ENCODE data around the gene PRKN.
A peak's percentile ranks its signal among the peaks of the same experiment; 100 is the strongest.

PRKN gene

DNA sequence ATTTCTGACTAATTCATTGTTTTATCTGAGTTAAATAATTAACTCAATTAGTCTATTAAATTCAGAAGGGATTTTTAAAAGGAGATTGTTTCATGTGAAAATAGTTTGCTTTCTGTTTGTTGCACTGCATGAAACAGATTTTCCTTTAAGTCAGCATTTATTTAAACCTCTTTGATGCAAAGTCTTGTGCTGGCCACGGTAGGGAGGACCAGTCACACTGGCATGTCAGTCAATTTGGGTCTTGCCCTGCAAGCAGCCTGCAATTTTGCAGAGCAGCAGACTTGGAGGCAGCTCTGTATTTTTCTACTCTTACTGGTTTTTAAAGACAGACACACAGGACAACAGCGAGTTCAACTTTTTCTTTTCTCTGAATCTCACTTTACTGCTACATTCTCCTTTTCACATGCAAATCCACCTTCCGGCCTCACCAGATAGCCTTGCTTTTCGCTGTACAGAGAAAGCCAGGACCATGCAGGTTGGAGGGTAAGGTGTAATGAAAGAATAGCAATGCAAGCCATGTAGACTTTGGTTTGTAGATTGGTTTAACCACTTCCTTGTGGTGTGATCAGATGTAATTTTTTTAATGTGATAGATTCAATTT, 763.8 kb downstream of the PRKN start:
- DNase-seq (ENCODE audit: low read depth, low spot score): peak; percentile 32

DNA sequence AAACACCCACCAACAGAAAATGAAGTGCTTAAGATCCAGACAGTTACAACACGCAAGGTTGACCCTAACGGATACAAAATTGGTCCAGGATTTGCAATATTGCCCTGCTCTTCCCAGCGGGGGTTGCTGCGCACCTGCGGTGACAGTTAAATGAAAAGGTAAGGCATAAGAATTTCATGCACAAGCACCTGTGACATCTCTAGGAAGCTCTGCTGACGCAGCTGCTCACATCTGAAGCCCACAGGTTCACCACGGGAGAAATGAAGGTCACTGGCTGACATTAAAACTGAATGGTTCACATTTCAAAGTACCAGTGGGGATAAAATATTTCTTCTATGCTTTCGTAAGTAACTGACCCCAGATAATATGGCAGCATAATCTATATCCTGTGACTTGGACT, 764.4 kb downstream of the PRKN start:
- DNase-seq (ENCODE audit: low read depth, low spot score): no peak

DNA sequence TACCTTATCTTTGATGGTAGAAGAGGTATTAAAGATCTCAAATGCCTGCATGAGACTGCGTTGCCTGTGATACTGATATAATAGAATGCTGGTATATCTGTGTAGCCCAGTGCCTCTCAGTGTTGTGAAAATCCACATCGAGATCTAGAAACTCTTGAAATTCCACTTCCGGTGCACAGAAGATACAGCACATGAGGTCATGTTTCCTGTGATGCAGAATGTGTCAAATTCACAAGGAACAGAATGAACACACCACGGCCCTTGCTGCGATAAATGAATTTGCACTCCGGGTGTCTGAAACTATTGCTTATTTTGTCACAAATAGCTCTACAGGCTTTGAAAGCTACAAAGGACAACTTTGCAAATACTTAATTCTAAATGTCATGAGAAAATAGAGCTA, 765.8 kb downstream of the PRKN start:
- DNase-seq (ENCODE audit: low read depth, low spot score): no peak

DNA sequence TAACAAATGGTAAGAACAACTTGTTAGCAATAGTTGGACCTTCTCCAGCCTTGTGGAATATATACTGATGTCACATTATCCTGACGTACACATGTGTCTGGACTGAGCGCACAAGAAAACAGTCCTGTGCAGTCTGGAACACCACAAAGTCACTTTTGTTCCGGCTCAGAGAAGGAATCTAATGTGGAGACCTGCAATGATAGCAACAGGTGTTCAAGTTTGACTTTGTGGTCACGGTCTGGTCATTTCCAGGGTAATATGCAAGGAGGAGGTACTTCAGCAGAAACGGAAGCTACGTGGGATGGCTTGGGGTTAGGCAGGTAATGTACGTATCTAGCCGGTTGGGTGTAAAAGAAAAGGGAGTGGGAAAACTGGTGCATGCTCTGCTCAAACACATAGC, 766.5 kb downstream of the PRKN start:
- DNase-seq (ENCODE audit: low read depth, low spot score): no peak

DNA sequence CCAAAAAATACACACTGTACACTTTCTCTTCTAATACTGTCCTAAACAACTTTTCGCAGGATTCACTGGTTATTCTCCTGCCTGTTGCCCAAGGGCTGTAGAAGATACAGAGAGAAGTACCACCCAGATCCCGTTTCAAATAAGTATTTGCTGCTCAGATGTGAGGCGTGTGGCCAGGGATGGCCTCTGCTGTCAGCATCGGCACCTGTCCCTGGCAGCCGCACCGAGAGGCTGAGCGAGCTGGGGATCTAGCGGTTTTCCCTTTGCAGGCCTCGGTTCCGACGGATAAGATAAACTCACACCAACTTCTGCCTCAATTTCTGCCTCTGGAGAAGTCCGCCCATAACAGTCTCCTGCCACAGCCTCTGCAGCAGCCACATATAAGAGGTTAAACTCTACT, 768.5 kb downstream of the PRKN start:
- no peak for DNase-seq (ENCODE audit: low read depth, low spot score)

DNA sequence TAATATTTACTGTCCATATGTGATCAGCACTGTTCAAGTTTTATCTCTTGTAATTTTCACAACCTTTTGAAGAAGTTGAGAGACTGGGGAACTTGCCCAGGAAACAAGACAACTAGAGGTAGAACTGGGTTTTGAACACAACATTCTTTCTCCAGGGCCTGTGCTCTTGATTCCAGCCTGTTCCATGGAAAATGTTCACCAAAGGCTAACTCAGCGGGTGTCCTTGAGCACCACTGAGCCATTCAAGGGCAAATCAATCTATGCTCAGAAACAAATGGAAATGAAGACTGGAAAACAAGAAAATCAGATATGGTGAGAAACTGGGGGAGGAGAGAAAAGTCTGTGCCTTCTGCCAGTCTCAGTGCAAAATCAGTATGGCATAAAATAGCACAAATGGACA, 771.5 kb downstream of the PRKN start:
- no peak for DNase-seq (ENCODE audit: low read depth, low spot score)

DNA sequence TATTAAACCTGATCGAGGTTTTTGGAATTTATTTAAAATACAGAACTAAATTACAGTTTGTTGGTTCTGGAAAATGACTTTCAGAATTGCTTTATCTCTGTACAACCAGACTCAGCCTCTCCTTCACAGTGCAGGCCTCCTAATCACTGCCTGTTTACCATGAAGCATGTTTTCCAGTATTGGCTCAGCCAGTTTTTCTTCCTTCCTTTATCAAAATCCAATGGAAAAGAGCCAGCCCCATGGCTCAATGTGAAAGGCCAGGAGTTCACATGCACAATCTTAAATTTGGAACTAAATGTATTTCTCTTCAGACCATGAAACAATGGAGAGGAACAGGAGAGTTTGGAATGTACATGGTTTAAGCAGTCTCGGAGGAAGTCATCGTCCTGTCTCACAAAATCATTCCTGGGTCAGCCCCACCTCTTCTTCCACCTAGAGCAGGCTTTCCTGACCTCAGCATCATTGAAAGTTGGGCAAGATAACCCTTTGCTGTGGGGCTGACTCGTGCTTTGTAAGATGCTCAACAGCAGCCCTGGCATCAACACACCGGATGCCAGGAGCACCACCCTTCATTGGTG, 772.8 kb downstream of the PRKN start:
- DNase-seq (ENCODE audit: low read depth, low spot score): no peak

DNA sequence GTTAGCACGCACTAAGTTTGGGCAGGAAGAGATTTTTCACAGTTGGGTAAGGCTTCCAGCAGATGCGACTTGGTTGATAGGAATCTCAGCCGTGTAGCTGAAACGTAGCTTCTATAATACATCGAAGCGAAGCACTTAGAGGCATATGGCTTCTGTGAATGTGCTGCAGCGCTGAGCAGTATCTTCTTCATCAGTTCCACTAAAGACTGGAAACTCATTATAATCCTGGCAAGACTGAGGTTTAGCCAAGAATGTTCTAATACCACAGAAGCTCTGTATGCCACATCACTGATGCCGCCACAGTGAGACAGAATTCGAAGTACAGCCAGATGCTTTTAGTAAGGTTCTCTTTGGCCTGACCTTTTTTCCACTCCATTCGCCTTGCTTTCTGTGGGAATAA, 773.5 kb downstream of the PRKN start:
- DNase-seq (ENCODE audit: low read depth, low spot score): no peak

DNA sequence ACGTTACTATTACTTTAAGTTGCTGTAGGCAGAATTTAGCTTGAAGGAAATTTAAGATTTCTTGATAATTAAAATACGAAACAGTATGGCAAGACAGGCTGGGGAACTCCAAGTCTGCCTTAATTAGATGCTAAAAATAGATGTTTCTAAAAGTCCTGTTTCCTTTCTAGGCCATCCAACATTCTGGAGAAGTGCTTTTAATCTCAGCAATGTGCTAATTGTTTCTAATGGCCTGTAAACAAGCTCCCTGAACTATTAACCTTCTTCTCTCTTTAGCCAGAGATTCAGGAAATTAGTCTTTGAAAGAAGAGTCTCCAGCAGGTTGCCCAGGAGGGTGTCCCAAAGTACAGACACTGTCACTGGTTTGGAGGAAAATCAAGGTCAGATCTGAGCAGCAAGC, 776.4 kb downstream of the PRKN start:
- DNase-seq (ENCODE audit: low read depth, low spot score): peak; percentile 37

DNA sequence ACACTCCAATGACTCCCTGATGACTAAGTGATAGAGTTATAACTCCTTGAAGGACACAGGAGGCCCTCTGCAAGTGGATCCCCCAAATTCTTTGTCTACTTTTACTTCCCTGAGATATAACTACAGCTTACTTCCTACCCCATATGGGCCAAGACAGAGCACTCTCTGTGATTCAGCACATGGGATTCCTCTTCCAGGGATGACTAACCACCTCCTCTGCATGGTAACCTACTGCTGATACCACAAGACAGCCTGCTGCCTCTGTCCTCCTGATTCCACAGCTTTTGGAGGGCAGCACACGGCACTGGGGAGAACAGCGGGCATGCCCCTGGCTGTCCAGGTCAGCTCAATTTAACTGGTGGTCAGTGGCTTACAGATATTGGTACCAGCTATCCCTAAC, 778.0 kb downstream of the PRKN start:
- DNase-seq (ENCODE audit: low read depth, low spot score): no peak

DNA sequence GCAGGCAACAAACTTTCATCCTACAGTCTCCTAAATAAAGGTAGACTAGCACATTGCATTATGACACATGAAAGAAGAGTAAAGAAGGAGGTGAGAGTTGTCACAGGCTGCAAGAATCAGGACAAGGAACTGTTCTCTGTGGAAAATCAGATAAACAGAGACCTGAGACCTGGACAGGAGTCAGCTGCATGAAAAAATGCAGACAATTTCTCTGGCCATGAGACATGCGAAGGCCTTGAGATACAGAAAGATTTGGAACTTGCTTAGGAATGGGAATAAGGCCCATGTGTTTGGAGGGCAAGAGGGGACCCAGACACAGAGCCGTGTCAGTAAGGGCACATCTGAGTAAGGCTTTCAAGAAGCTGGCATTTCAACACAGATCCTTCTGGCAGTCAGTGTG, 779.1 kb downstream of the PRKN start:
- DNase-seq (ENCODE audit: low read depth, low spot score): no peak

DNA sequence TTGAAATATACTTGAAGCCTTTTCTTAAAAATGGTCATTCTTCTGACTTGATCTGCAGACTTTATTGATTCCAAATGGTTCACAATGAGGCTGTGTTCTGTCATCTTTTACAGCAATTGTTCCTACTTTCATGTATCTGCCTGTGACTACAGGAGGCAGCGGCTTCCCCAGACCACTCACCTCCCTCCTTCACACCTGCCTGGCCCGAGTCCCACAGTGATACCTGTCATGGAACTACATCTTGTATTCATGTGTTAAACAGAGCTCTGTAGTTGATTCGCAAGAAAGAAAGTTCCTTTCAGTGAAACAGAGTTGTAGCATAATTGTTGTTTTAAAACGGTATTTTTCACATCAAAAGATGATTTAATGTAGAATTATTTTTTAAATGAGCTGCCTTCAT, 780.2 kb downstream of the PRKN start:
- no peak for DNase-seq (ENCODE audit: low read depth, low spot score)

DNA sequence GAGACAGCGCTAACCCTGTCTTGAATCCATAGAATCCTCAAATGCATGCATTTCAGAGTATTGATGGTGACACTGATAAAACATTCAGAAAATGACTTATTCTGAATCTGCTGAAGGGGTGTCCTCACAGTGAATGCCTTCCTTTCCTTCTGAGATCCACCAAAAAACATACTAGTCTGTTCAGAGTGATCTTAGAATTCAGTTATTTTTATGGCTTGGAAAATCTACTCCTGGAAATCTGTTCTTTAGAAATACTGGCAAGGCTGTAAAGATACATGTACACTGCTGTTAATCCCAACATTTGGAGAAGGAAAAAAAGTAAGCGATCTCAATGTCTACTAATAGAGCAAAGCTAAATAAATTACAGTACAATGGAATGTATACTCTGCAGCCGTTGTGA, 781.1 kb downstream of the PRKN start:
- no peak for DNase-seq (ENCODE audit: low read depth, low spot score)

DNA sequence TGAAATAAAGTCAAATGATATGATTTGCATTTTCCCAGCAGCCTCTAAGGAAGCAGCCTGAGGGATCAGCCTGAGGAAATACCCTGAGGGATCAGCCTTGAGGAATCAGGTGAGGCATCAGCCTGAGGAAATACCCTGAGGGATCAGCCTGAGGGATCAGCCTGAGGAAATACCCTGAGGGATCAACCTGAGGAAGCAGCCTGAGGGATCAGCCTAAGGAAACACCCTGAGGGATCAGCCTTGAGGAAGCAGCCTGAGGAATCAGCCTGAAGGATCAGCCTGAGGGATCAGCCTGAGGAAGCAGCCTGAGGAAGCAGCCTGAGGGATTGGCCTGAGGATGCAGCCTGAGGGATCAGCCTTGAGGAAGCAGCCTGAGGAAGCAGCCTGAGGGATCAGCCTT, 784.0 kb downstream of the PRKN start:
- DNase-seq (ENCODE audit: low read depth, low spot score): no peak

DNA sequence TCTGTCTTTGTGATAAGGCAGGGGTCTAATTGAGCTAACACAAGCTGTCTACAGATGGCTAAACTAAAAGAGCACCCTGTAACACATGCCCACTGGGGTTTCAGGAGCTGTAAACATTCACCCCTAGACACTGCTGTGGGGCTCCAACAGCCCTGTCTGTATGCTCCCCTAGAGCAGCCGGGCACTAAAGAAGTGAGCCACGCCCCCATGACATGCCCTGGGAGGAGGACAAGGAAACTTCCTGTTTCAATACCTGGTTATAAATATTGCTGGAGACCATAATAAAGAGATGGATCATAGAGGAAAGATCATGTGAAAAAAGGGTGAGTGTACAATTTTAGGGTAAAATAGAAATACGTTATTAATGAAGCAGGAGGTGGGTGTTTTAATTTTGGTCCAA, 786.0 kb downstream of the PRKN start:
- no peak for DNase-seq (ENCODE audit: low read depth, low spot score)

DNA sequence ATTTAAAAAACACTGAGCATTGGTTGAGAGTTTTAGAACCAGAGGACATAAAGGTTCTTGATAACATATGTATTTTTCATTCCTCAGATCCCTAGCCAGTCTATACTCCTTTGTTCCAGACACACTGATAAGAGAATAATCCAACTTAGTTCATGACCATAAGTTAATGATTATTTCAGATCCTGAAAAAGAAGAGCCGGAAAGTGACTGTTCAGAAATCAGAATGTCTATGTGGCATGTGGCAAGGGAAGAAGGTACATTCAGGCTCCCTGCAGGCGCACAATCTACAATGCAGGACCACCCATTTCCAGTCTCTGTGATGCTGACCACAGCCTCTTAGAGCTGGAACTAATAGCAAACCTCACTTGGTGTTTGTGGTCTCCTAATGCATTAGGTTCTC, 787.0 kb downstream of the PRKN start:
- DNase-seq (ENCODE audit: low read depth, low spot score): no peak

DNA sequence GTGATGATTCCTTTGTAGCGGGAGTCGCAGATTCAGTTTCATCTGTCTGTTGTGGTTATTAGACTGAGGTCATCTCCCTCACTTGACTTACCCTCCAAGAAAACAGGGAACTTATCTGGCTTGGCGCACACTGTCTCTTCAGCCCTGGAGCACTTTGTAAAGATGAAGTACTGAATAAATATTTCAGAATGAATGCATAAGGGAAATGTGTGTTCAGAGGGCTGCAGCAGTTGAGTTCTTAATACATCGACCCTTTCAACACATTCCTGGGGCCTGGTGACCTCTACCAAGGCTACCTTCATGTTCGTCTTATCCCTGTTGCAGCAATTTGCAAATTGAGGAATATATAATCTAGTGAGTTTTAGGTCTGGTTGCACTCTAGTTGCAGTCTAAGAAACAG, 801.2 kb downstream of the PRKN start:
- no peak for DNase-seq (ENCODE audit: low read depth, low spot score)

DNA sequence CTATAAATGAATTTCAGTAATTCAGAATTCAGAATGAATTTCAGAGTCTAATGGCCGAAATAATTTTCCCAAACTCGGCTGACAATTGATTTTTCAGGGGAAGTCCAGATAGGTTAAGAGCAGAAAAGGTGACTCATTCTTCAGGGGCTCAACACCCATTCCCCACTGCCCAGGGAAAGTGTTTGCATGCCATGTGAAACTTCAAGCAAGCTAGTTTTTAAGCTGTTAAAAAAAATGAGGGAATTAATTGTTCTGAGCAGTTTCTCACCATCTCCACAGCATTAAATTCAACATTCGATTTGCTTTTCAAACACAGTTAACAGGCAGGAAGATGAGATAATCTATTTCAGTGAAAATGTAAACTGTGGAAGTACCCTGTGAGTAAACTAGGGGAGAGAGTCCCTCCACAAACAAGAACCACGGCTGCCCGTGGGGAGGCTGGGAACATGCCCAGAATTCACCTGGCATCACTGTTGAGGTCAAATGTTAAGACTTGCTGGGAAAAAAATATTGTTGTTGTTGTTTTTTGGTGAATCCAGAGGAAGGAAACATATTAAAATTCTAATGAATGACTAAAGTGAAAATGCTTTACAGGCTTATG, 803.0 kb downstream of the PRKN start:
- DNase-seq (ENCODE audit: low read depth, low spot score): no peak

DNA sequence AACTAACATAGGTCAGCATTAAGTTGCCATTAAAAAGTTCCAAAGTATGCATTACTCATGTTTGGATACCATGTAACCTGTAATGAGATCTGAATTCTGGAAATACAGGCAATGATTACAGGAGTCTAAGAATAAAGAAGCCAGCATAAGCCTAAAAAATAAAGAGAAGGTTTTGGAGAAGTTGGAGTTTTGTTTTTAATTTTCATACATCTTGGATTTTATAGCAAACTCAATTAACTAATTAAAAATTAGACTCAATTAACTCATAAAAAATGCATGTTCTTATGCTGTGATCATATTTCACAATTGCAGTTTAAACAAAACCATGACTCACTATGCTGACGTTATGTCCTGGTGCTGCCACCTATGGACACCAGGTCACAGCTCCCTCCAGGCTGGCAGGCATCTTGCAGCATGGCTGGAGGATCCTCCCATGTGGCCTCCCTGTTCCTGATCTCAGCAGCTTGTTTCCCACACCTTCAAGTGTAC, 804.9 kb downstream of the PRKN start:
- DNase-seq (ENCODE audit: low read depth, low spot score): peak; percentile 42

DNA sequence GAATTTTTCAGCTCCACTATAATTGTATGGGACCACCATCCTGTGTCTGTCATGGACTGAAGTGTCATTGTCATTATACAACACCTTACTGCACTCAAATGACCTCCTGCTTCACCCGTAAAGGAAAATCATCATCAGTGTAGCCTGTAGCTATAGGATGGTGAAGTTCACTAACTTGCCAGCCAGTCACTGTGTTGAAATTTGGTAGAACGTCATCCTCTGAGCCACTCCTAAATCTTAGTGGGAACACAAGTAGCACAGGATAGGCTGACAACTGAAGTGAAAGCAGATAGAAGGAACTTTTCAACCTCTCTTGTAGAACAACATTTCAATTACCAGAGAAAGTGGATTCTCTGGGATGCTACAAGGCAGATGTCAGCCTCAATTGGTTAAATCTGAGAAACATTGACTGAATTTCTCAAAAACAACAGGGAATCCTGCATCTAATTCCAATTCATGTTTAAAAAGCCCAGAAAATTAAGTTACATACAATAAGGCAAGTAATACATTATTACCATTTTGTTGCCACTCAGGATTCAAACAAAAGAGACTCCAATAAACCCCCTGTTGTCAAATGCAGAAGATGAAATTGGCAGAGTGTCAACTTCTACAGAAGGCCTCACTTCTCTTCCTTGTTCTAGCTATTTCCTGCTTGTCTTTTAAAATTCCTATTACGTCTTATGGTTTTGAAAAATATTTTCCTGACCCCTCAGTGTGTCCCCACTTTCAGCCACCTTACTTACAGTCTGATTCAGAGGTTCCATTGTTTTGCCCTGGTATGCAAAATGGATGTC, 805.8 kb downstream of the PRKN start:
- DNase-seq (ENCODE audit: low read depth, low spot score): no peak

DNA sequence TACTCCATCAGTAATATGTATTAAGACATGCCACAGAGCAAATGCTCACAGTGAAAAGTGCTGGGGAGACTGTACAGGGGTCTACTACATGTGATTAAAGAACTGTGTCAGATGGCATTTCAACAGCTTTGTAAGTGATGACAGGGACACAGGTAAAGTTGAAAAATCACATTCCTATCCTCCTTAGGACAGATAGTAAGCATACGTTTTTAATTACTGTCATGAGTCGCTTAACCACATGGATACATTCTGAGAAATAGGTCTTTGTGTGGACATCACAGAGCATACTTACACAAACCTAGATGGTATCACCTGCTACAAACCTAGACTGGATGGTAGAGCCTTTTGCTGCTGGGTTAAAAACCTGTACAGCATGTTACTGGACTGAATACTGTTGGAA, 807.9 kb downstream of the PRKN start:
- DNase-seq (ENCODE audit: low read depth, low spot score): no peak

DNA sequence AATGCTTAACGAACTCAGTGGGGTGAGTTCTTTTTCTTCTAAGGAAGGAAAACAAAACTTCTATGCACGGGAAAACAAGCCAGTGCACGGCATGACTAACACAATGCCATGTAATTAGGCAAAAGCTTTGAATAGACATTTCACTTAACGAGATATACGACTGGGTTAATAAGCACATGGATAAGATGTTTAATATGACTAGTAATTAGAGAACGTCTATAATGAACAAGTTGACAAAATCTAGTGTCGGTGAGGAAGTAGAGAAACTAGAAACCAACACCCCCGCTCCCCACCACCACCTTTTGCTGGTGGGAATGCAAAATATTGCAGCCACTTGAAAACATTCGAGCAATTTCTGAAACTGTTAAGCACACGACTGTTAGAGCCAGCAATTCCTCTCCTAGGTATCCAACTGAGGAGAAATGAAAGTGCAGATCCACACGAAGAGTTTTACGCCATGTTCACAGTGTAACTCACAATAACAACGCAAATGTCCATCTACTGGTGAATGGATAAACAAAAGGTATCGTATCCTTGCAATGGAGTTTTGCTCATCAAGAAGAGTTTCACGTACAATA, 808.8 kb downstream of the PRKN start:
- DNase-seq (ENCODE audit: low read depth, low spot score): no peak

Data from ELF-1 (cell line).